Measurements from ENCODE around the gene ANKRD23. TPM values are rescaled to one million over a fixed set of nuclear protein-coding genes. Genes with fewer than 3 reads are reported as not detected.
"Not testable (repeated sequence)": the region's sequence is repeated elsewhere in the genome, so short reads cannot be mapped to it uniquely, and the experiment has no call there.

ANKRD23 gene
- total RNA-seq, 1 donor = 1.8 TPM

- H3K4me1 ChIP-seq (ENCODE audit: insufficient read depth, low read length) = no peaks in the 10 kb centered on the region
- H2AFZ ChIP-seq (ENCODE audit: low read length) = no peak overlapping the region
- H3K27me3 ChIP-seq (ENCODE audit: insufficient read depth, low read length) = no peaks in the 10 kb centered on the region
- H3K4me3 ChIP-seq (ENCODE audit: insufficient read depth, low read length) = no peak overlapping the region
- no peaks in the 10 kb centered on the region for H3K9me3 ChIP-seq (ENCODE audit: low read depth, low read length)
- H4K20me1 ChIP-seq (ENCODE audit: insufficient read depth, low read length) = no peaks in the 10 kb centered on the region
- no peak for DNase-seq (ENCODE audit: insufficient read length, low spot score, missing footprints)
- H3K79me2 ChIP-seq (ENCODE audit: insufficient read depth, low read length) = no peaks in the 10 kb centered on the region
- no peak overlapping the region for H3K4me2 ChIP-seq (ENCODE audit: insufficient read depth, low read length)
- no peak overlapping the region for H3K27ac ChIP-seq (ENCODE audit: low read depth, low read length)
- TF ChIP-seq, protein P1, sequence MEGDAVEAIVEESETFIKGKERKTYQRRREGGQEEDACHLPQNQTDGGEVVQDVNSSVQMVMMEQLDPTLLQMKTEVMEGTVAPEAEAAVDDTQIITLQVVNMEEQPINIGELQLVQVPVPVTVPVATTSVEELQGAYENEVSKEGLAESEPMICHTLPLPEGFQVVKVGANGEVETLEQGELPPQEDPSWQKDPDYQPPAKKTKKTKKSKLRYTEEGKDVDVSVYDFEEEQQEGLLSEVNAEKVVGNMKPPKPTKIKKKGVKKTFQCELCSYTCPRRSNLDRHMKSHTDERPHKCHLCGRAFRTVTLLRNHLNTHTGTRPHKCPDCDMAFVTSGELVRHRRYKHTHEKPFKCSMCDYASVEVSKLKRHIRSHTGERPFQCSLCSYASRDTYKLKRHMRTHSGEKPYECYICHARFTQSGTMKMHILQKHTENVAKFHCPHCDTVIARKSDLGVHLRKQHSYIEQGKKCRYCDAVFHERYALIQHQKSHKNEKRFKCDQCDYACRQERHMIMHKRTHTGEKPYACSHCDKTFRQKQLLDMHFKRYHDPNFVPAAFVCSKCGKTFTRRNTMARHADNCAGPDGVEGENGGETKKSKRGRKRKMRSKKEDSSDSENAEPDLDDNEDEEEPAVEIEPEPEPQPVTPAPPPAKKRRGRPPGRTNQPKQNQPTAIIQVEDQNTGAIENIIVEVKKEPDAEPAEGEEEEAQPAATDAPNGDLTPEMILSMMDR (IDR thresholded peaks at IDR 0.05; ENCODE audit: extremely low read depth, low read depth, low read length) = no peak
- no peaks in the 10 kb centered on the region for H3K36me3 ChIP-seq (ENCODE audit: insufficient read depth, low read length)
Observed at GRCh38 chr2:96806468-96807126, 37.2 kb downstream of the ANKRD23 start.

GRCh38 chr2:96805946-96806345 lies 37.9 kb downstream of the ANKRD23 start:
- DNase-seq (ENCODE audit: insufficient read length, low spot score, missing footprints); H3K79me2 ChIP-seq (ENCODE audit: insufficient read depth, low read length); H3K9me3 ChIP-seq (ENCODE audit: low read depth, low read length); H3K27me3 ChIP-seq (ENCODE audit: insufficient read depth, low read length); H3K4me1 ChIP-seq (ENCODE audit: insufficient read depth, low read length); H3K36me3 ChIP-seq (ENCODE audit: insufficient read depth, low read length); H3K27ac ChIP-seq (ENCODE audit: low read depth, low read length); H4K20me1 ChIP-seq (ENCODE audit: insufficient read depth, low read length); H2AFZ ChIP-seq (ENCODE audit: low read length); H3K4me3 ChIP-seq (ENCODE audit: insufficient read depth, low read length); H3K4me2 ChIP-seq (ENCODE audit: insufficient read depth, low read length): not testable (repeated sequence)

GRCh38 chr2:96804986-96805385 lies 38.8 kb downstream of the ANKRD23 start:
- Histone ChIP-seq H4K20me1 (ENCODE audit: insufficient read depth, low read length) (no peaks in the 10 kb centered on the region), H3K27me3 (ENCODE audit: insufficient read depth, low read length) (no peaks in the 10 kb centered on the region), H2AFZ (ENCODE audit: low read length) (no peak overlapping the region), H3K79me2 (ENCODE audit: insufficient read depth, low read length) (no peaks in the 10 kb centered on the region), H3K9me3 (ENCODE audit: low read depth, low read length) (no peaks in the 10 kb centered on the region), H3K4me1 (ENCODE audit: insufficient read depth, low read length) (no peaks in the 10 kb centered on the region), H3K27ac (ENCODE audit: low read depth, low read length) (no peak overlapping the region), H3K4me2 (ENCODE audit: insufficient read depth, low read length) (no peak overlapping the region), H3K4me3 (ENCODE audit: insufficient read depth, low read length) (no peak overlapping the region), H3K36me3 (ENCODE audit: insufficient read depth, low read length) (no peaks in the 10 kb centered on the region)
- DNase-seq (ENCODE audit: insufficient read length, low spot score, missing footprints) = peak; percentile 44
- TF ChIP-seq, protein P1 (IDR thresholded peaks at IDR 0.05; ENCODE audit: extremely low read depth, low read depth, low read length) = no peak

DNA sequence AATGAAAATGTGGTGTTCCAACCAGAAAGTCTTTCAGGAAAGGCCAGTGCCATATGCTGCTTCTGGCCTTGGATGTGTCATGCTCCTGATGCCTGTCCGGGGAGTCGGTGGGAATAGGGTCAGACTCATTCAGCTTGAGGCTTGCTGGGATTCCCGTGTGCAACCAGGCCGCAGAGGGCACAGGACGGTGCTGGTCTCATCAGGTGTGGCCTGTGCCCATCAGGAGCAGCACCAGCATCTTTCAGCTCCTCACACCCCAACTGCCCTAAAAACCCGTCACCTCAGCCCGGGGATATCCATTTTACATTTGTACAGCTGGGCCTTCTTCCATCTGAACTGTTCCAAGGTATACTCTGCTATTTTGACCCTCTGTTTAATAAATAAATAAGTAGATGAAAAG lies 41.1 kb downstream of the ANKRD23 start:
- H3K4me2 ChIP-seq (ENCODE audit: insufficient read depth, low read length) = no peak overlapping the region
- peak; percentile 63 for DNase-seq (ENCODE audit: insufficient read length, low spot score, missing footprints)
- no peaks in the 10 kb centered on the region for H3K9me3 ChIP-seq (ENCODE audit: low read depth, low read length)
- no peaks in the 10 kb centered on the region for H3K79me2 ChIP-seq (ENCODE audit: insufficient read depth, low read length)
- H3K4me1 ChIP-seq (ENCODE audit: insufficient read depth, low read length) = no peaks in the 10 kb centered on the region
- no peaks in the 10 kb centered on the region for H4K20me1 ChIP-seq (ENCODE audit: insufficient read depth, low read length)
- H3K27me3 ChIP-seq (ENCODE audit: insufficient read depth, low read length) = no peaks in the 10 kb centered on the region
- H3K27ac ChIP-seq (ENCODE audit: low read depth, low read length) = no peak overlapping the region
- no peaks in the 10 kb centered on the region for H3K36me3 ChIP-seq (ENCODE audit: insufficient read depth, low read length)
- H3K4me3 ChIP-seq (ENCODE audit: insufficient read depth, low read length) = no peak overlapping the region
- TF ChIP-seq, protein P1 (IDR thresholded peaks at IDR 0.05; ENCODE audit: extremely low read depth, low read depth, low read length) = no peak
- H2AFZ ChIP-seq (ENCODE audit: low read length) = no peak overlapping the region
